Thoracic aorta (tissue), 2 donors: ENCODE results near the gene BCKDHA. TPM values are rescaled to one million over a fixed set of nuclear protein-coding genes. Genes with fewer than 3 reads are reported as not detected.
A peak's percentile ranks its signal among the peaks of the same experiment; 100 is the strongest.

Experiments
- ATAC-seq: fragments of 150-250 bp; one replicate; pipeline ENCODE4 v1.8.0; 2017; ENCODE audit warnings: low read depth; ENCODE audit not compliant: insufficient number of reproducible peaks, low FRiP score
- DNase-seq: peaks from one replicate; pipeline ENCODE4 v3.0.0-alpha.2; 2020; ENCODE audit warnings: low spot score
- H3K27ac ChIP-seq, 2 donors: fragments of 200-600 bp; sonication (generic); 1 replicate in 1 of 2; 2 replicates in 1 of 2; pipeline ENCODE4 v1.5.1; 2016; ENCODE audit warnings: mild to moderate bottlenecking in 2 of 2, moderate library complexity in 2 of 2
- H3K27me3 ChIP-seq: fragments of 200-600 bp; sonication (generic); replicated peaks from 2 replicates; pipeline ENCODE4 v1.6.0; 2016; ENCODE audit warnings: mild to moderate bottlenecking; ENCODE audit not compliant: insufficient read depth
- H3K36me3 ChIP-seq: fragments of 200-600 bp; sonication (generic); one replicate; pipeline ENCODE4 v1.5.1; 2016
- H3K4me1 ChIP-seq, 2 donors: fragments of 200-600 bp; sonication (generic); 1 replicate in 1 of 2; 2 replicates in 1 of 2; pipeline versions ENCODE4 v1.5.1 to v1.6.0; 2016; ENCODE audit warnings: low read depth in 2 of 2, mild to moderate bottlenecking in 1 of 2; ENCODE audit not compliant: control insufficient read depth in 1 of 2
- H3K4me3 ChIP-seq: fragments of 200-600 bp; sonication (generic); 2 replicates; pipeline ENCODE4 v1.5.1; 2016; ENCODE audit warnings: mild to moderate bottlenecking
- H3K9me3 ChIP-seq: fragments of 200-600 bp; sonication (generic); 2 replicates; pipeline ENCODE4 v1.5.1; 2016
- total RNA-seq, 2 donors: library from RNA; depleted of rRNA; stranded (reverse); fragments of >200 nt; gene quantifications; one replicate each; pipeline versions ENCODE4 v1.1.0 to v1.2.3, GENCODE V29; 2016
- TF ChIP-seq, protein P1 (sequence below): fragments of 200-600 bp; sonication (generic); IDR thresholded peaks from one replicate; pipeline ENCODE4 v1.5.1; 2019; ENCODE audit warnings: antibody characterized with exemption

Gene BCKDHA
- 10 to 100 TPM; 18.5 to 35.9 TPM for total RNA-seq

DNA sequence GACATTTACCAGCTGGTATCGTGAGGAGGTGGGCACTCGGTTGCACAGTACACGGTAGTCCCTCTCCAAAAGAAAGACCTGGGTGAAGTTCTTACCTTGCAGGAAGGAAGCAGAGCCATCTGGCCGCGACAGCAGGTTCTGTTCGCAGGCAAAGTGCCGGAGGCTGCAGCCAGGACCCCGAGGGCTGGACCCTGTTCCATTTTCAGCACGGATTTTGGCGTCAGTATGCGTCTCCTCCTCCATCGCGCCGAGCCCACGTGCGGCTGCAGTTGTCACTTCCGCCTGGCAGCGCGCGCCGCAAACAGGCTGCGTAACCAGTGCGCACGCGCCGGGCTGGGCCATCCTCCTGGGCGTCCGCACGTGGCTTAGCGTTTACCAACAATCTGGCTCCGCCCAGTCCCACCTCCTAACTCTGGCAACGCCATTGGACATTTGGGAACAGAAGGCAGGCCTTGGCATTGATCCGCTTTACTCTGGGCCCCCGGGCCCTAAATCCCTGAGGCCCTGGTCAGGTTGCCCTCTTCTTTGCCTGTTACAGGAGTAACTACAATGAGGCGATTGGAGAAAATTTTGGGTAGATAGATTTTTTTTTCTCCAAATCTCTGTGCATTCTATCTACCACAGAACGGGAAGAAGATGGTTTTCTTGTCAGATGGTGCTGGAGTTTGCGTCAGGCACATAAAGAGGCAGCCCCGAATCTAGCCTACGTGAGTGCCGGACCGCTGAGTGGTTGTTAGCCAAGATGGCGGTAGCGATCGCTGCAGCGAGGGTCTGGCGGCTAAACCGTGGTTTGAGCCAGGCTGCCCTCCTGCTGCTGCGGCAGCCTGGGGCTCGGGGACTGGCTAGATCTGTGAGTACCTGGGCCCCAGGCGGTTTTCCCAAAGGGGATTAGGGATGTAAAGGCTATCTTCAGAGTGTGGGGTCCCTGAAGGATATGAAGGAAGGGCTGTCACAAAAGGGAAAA is at the start of gene BCKDHA, which contains the start of gene EXOSC5:
TSS of gene BCKDHA (plus strand) at position 733 of the 964 bp plus-strand sequence. CDS start at position 743, 10 bp downstream.
TSS of gene EXOSC5 (minus strand) at position 274 of the 964 bp plus-strand sequence. CDS start at position 243, 31 bp downstream.
- peak; percentile 99 for ATAC-seq
- TF ChIP-seq, protein P1, sequence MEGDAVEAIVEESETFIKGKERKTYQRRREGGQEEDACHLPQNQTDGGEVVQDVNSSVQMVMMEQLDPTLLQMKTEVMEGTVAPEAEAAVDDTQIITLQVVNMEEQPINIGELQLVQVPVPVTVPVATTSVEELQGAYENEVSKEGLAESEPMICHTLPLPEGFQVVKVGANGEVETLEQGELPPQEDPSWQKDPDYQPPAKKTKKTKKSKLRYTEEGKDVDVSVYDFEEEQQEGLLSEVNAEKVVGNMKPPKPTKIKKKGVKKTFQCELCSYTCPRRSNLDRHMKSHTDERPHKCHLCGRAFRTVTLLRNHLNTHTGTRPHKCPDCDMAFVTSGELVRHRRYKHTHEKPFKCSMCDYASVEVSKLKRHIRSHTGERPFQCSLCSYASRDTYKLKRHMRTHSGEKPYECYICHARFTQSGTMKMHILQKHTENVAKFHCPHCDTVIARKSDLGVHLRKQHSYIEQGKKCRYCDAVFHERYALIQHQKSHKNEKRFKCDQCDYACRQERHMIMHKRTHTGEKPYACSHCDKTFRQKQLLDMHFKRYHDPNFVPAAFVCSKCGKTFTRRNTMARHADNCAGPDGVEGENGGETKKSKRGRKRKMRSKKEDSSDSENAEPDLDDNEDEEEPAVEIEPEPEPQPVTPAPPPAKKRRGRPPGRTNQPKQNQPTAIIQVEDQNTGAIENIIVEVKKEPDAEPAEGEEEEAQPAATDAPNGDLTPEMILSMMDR: no peak
- Histone ChIP-seq H3K27me3 (no peaks in the 10 kb centered on the region), H3K4me1 (peaks cover 13 to 17% of the 10 kb centered on the region in 2 donors), H3K9me3 (no peaks in the 10 kb centered on the region), H3K36me3 (no peaks in the 10 kb centered on the region), H3K27ac (peak within 1 kb of the TSS; percentile 83 to 92), H3K4me3 (peak within 1 kb of the TSS; percentile 95)
- DNase-seq: peak; percentile 98

DNA sequence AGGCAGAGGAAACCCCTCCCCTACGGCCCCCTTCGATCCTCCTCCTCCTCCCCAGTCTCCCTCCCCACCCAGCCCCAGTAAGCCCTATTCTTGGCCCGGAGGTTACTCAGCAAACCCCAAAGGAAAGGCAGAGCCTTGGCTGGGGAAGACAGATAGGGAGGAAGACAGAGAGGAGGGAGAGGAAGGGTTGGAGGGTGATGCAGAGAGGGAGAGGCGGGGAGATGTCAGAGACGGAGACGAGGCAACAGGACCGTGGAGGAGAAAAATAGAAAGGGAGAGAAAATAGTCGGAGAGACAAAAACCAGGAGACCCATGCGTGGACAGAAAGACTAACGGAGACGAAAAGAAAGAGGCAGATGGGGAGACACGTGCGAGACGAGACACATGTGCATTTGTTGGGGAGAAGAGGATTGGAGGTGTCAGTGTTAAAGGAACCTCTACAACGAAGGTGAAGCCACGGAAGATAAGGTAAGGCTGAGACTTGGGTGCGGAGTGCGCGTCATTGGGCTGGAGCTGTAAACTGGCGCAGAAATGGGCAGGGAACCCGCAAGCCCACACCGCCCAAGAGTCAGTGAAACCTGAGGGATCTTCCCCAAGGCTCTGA is 46.8 kb upstream of the BCKDHA start:
- Histone ChIP-seq H3K4me3 (peak overlapping the region; percentile 98), H3K27ac (peak overlapping the region; percentile 1 to 89), H3K9me3 (no peaks in the 10 kb centered on the region), H3K36me3 (peaks cover 15% of the 10 kb centered on the region), H3K27me3 (no peaks in the 10 kb centered on the region), H3K4me1 (peaks cover 0 to 20% of the 10 kb centered on the region in 2 donors)
- no peak for ATAC-seq
- no peak for DNase-seq
- TF ChIP-seq, protein P1: no peak

DNA sequence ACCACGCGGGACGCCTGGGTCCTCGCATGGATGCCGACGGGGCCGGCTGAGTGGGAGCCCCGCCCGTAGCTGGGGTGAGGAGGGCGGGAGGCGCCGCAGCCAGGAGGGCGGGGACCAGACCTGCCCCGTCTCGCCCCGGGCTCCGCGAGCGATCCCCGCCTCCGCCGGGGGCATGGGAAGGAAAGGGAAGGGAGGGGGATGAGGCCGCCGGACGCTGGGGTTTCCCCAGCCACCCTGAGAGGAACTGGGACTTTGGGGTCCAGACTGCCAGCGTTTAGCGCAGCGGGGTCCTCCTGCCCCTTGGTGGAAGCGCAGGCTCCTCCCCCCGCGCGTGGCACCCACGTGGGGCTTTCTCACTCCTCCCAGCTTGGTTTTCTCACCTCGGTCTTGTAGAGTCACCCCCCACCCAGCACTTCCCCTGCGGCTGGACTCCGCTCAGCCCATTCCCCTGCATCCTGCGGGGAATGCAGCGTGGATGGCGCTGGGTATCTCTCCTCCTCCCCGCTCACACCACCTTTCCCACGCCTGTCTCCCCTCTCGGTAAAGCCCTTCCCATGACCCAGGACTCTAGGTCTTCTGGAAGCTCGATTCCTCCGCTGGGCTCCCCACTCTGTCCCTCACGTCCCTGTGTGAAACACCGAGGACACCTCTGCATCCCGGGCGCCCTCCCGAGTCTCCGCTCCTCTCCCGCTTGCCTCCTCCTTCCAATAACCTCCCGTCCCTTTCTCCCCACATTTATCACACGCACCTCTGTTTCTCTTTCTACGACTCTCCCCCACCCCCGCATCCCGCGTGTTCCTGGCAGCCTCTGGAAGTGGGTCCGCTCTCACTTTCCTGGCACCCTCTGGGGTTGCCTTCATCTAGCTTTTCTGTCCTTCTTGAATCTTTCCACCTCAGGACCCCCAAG is 46.0 kb upstream of the BCKDHA start:
- peak overlapping the region; percentile 98 for H3K4me3 ChIP-seq
- TF ChIP-seq, protein P1: no peak
- H3K27ac ChIP-seq: peak overlapping the region; percentile 1 to 89
- no peak for DNase-seq
- H3K27me3 ChIP-seq: no peaks in the 10 kb centered on the region
- peaks cover 10% of the 10 kb centered on the region for H3K36me3 ChIP-seq
- ATAC-seq: no peak
- peaks cover 0 to 20% of the 10 kb centered on the region in 2 donors for H3K4me1 ChIP-seq
- no peaks in the 10 kb centered on the region for H3K9me3 ChIP-seq

DNA sequence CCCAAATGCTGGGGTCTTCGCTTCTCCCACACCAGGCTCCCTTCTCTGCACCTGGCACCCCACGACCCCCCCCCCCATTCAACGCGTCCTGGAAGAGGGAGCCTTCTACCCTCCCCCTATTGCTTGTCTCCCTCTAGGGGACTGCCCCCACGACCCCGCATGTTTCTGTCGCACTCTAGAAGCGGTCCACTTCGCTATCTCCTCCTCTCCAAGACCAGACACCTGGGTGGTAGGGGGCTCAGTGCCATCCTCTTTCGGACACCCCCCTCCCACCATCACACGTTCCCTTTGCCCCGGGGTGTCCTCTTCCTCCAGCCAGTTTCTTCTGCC is 45.4 kb upstream of the BCKDHA start:
- H3K4me3 ChIP-seq: peak overlapping the region; percentile 98
- TF ChIP-seq, protein P1: no peak
- no peak for DNase-seq
- ATAC-seq: no peak
- H3K9me3 ChIP-seq: no peaks in the 10 kb centered on the region
- H3K27ac ChIP-seq: peak overlapping the region; percentile 79 to 89
- H3K36me3 ChIP-seq: peaks cover 6% of the 10 kb centered on the region
- H3K27me3 ChIP-seq: no peaks in the 10 kb centered on the region
- H3K4me1 ChIP-seq: peaks cover 0 to 20% of the 10 kb centered on the region in 2 donors
